HG03108 (cell line): ENCODE measurements around the gene SPG7.

Experiments used
- ATAC-seq: cut with Tn5 transposase; IDR thresholded peaks from one replicate; pipeline ENCODE4 v1.9.1; 2021; ENCODE audit warnings: moderate library complexity; ENCODE audit not compliant: unreplicated experiment

Gene SPG7

DNA sequence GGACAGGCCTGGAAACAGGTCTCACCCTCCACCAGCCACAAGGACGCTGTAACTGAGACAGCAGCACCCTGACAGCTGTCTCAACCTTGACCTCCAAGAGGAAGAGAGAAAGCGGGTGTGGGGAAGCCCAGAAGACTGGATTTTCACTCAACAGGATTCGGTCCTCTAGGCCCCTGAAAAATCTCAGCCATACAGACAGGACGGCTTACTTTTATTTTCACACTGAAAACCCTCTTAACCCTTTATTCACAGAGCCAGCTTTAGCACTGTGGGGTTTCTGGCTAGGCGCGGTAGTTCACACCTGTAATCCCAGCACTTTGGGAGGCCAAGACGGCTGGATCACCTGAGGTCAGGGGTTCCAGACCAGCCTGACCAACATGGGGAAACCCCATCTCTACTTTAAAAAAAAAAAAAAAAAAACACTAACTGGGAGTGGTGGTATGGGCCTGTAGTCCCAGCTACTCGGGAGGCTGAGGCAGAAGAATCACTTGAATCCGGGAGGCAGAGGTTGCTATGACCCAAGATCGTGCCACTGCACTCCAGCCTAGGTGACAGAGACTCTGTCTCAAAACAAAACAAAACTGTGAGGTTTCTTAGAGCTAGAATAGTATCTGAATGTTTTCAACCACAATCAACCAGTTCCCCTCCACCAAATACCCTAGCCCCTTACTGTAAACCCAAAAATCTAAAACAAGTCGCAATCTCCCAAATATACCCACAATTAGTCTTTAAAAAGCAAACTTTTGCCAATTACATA, 23.1 kb upstream of the SPG7 start:
- no peak for ATAC-seq

DNA sequence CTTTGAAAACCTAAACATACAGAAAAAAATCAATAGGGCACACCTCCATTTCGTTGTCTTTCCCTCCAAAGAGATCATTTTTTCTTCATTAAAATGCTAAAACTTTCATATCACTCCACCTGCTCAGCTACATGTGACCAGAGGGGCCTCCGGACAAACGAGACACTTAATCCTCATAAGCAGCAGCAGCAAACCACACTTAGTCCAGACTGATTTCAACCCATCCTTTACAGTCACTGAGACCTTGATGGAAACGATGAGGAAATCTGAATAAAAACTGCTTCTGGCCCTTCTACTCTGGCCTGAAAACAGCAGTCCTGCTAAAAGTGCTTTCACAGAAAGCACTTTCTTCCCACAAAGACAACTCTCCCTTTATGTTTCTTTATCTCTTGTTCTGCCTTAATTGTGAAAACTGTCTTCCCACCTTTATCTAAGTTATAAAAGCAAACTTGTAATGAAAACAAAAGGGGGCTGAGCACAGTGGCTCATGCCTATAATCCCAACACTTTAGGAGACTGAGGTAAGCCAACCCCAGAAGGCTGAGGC, 22.4 kb upstream of the SPG7 start:
- no peak for ATAC-seq

DNA sequence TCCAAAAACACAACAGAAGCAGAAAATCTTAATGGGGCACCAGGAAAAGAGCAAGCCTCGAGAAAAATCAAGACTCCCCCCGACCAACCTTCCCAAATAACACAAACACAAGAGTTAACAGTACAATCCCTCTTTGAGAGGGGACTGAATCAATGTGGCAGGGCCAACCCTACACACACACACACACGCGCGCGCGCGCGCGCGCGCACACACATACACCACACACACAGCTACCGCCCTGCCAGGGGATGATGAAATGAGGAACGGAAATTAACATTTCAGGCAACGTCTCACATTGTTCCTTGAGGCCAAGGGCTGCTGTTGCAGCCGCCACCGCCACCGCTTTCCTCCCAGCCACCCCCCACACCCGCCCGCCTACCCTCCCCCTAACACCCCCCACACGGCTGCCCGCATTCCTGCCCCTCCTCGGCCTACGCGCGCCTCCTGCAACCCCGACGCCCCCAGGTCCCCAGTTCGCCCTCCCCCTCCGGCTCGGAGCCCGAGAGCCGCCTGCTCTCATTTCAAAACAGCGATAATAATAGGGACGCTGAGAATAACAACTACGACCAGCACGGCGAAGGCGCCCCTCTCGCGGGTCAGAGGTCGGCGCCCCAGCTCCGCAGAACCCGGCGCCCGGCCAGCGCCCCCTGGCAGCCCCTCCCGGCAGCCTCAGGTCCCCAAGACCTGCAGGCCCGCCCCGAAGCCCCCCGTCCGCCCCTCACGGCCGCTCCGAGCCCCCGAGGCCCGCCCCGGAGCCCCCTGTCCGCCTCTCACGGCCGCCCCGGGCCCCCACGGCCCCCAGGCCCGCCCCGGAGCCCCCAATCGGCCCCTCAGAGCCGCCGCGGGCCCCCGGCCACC, 18.9 kb upstream of the SPG7 start:
- no peak for ATAC-seq

DNA sequence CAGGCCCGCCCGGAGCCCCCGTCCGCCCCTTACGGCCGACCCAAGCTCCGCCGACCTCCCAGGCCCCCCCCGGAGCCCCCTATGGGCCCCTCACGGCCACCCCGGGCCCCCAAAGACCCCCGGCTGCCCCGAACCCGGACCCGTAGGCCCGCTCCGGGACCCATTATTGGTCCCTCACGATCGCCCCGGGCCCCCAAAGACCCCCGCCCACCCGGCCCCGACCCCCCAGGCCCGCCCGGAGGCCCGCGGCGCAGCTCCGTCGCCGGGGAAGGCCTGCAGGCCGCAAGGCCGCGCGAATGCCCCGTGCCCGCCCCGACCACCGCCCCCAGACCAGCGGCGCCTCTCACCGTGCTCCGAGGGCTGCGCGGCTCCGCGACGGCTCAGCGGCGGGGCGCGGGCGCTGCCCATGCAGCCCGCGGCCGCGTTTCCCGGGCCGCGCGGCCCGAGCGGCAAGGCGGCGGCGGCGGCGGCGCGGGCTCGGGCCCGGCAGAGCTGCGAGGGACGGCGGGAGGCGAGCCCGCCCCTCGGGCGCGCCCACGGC, 18.2 kb upstream of the SPG7 start:
- no peak for ATAC-seq

DNA sequence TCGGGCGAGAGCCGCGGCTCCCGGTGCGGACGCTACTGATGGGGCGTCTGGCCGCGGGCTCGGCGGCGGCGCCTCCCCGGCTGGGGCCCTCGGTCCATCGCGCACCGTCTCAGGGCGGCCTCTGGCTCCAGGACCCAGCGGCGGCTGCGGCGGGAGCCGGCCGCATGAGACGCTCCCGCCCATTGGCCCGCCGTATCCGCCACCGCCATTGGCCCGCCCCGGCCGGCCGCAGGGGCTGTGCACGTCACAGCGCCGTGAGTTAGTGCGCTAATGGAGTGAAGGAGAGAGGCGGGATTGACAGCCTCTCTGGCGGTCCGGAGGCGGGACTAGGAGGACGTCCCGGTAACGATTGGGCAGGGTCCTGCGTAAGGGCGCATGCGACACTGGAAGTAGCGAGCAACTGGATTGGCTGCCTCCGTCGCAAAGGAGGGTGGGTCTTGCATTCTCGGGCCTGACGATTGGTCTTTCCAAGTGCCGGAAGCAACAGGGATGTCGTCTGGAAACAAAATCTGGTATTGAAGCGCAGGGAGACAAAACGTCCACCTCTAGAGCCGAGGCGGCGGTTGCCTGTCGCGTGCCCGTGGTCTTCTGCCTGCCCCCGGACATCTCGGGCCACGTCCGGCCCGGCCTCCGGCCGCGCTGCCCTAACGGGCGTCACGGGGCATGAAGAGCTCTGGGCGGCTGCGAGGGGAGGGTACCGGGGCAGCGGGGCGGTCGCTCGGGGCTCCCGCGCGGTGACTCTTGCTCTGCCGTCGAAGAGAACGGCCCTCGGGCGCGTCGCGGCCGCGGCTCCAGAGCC, 17.6 kb upstream of the SPG7 start, which contains the start of gene ANKRD11:
ANKRD11 (minus strand) TSS at position 123 of the 799 bp plus-strand sequence. CDS start 173,542 bp downstream, outside the sequence.
- peak; percentile 83 for ATAC-seq

DNA sequence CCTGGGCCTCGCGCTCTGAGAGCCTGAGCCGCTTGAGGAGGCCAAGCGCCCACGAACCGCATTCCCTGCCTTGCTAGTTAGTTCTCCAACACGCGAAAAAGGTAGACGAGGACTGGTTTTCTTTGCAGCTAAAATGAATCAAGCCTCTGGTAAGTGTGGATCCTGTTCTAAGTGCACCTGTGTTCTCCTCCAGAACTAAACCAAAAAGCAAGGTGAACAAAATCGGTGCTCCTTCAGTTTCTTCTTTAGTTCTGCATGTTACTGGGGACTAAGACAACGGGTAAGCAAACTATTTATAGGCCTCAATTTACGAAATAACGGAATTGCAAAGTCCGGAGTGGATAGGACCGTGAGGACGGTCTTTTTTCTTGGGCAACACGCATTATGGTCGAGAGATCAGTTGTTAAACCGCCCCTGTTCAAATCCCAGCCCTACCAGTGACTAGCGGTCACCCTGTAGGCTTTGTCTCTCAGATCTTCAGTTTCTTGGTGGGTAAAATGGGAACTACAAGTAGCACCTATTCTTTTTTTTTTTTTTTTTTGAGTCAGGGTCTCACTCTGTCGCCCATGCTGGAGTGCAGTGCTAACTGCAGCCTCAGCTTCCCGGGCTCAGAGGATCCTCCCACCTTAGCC, 16.8 kb upstream of the SPG7 start:
- ATAC-seq = no peak

DNA sequence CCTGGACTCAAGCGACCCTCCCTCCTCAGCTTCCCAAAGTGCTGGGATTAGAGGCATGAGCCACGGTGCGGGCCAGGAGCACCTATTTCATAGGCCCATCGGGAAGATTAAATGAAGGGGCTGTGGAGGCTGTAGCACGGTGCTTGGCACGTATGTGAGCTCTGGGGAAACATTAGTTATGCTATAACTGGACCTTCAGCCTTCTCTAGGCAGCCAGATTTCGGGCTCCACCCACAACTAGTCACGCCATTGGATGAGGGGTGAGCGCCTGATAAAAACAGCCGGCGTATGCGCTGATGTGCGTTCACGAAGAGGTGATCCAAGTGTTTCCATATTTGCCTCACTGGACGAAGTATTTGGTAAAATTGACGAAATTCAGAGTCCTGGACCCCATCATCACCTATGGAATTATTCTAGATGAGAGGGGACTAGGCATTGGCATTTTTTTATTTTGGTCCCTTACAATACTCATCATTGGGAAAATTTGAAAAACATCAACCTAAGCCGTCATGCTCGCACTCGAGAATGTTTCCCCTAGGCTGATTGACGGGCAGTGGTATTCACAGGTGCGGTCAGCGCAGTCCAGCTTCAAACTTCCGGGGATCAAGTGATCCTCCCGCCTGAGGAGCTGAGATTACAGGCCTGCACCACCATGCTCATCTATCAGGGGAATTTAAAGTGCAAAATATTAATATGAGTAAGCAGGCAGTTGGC, 16.1 kb upstream of the SPG7 start:
- ATAC-seq = no peak

DNA sequence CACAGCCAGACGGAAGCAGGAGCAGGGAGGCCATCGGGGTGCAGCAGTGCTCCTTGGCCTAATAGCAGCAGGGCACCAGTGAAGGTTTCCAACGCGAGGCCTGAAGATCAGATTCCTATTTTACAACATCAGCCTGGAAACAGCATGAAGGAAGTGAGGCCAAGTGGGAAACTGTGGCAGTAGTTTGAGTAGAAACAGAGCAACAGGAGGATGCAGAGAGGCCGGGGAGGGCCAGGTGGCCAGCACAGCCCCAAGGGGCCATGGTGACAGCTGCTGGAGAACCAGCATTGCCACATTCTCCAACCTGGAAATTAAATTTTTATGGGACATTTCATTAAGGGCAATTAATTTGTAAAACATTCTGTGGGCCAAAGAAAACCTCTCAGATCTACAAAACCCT, 14.4 kb upstream of the SPG7 start:
- no peak for ATAC-seq

DNA sequence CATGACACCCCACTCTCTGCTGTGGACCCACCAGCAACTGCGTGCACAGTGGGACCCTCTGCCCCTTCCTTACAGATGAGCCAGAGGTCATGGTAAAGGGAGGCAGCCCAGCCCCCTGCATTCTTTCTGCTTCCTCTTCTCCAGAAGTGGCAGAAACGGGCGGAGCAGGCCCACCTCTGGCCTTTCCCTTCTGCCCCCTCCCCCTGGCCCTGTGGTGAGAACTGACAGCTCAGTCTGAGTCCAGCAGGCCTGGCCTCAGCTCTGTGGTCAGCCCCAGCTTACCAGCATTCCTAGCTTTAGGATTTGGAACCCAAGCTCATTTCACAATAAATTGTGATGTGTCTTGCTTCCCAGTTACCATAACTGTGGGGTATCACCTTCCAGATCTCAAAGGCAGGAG, 13.1 kb upstream of the SPG7 start:
- no peak for ATAC-seq

DNA sequence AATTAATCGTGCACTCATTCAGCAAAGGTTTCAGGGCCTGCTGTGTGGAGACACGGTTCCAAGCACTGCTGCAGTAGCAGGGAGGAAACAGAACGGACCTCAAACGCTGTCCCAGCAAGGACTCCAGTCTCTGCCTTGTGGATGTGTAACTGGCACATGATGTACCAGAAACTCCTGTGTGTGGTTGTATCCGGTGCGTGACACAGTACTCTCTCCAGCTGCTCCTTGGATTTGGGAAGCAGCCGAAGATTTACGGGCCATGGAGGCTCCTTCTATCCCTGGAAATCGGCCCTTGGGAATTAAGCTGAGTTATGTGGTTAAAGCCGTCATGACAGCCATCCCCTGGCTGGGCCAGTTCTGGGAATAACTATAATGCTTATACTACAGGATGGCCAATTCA, 9.4 kb upstream of the SPG7 start:
- ATAC-seq = no peak

DNA sequence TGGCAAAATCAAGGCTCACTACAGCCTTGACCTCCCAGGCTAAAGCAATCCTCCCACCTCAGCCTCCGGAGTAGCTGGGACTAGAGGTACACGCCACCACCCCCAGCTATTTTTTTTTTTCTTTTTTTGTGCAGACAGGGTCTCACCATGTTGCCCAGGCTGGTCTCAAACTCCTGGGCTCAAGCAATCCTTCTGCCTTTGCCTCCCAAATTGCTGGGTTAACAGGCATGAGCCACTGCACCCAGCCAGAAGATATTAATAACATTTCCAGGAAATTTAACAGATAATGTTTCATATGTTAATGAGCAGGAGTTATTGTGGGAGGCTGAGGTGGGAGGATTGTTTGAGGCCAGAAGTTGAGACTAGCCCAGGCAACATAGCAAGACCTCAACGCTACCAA, 8.4 kb upstream of the SPG7 start:
- no peak for ATAC-seq

DNA sequence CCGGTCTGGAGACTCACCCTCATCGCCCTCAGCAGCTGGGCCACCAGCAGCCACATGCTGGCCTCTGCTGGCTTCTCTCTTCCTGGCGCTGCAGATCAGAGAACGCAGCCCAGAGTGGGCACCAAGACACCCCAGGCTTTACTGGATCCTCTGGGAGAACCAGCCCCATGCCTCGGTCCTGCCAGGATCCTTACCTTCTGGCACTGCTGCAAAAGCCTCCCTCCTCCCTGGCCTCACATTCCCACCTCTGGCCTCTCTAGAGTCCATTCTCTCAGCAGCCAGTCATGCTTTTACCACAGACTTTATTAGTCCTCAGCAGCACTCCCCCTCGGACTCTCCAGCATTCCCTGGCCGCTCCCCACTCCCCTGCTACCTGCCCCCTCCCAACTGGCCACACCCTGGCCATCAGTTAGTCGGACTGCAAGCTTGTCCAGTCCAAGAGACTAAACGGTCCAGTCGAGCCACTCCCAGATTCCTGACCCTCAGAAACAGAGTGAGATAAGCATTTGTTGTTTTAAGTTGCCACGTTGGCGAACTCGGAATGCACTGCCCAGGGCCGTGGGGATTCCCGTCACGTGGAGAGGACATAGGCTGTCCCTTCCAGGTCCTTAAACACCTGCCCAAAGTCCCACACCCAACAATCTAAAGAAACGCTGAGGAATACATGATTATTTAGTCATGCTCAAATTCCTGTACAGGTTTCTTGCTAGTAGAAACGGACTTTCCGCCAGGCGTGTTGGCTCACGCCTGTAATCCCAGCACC, 5.9 kb upstream of the SPG7 start:
- no peak for ATAC-seq

DNA sequence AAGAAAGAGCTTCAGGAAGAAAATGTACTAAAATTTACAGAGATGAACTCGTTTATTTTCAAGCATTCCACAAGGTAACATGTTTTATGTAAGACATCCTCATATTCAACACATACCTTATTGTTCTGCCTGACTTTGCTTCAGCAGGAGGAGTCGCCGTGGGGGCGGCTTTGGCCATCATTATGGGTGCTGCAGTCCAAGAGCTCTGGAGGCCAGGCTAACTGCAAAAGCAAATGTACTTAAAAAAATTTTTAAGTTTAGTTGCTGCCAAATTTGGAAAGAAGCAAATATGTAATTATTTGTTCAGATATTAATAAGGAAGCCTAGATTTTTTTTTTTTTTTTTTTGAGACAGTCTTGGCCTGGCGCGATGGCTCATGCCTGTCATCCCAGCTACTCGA, 4.1 kb upstream of the SPG7 start:
- no peak for ATAC-seq

DNA sequence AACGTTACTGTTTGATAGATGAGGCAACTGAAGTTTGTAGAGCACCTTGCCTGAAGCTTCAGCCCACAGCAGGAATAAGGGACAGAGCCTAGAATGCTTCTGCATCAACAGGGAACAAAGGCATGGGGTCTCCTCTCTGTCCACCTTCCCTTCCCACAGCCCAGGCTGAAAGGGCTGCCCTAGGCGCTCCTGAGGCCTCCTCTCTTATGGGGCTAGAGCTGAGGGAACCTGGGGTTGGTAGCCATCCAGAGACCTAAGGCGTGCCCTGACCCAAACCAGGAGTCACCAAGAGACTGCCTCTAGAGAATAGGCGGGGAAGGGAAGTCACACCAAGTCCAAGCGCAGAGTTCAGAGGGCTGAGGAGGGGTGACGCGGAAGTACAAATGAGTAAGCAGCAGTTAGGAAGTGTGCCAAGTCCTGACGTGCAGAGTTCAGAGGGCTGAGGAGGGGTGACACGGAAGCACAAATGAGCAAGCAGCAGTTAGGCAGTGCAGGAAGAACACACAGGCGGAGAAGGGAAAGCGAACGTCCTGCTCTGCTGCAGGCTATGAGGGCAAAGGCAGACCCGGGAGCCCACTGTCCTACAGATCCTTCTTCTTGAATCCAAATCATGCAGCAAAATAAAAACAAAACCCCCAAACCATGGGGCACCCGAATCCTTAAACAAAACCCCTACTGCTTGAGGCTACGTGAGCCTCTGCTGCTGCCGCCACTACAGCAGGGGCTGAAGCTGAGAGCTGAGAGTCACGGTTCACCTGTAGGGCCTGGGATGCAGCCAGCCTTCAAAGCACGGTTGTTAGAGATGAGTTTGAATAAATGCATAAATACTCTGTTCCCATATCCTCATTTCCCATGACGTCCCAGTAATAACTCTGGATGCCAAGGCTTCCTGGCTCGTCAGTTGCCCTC, 2.7 kb upstream of the SPG7 start:
- peak; percentile 52 for ATAC-seq

DNA sequence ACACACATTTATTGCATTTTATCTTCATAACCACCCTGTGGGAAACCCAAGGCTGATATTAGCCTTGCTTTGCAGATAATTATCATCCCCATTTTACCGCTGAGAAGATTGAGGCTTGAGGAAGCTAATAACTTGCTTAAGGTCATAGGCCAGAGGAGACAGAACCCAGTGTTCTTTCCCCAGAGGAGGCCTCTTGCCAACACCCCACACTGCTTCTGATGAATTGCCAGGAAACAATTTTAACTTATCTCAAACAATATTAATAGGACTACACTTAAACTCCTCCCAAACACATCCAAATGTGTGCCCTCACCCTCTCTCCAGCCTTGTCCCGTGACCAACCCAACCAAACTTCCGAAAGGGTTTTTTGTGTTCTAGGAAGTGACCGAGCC, 2.1 kb upstream of the SPG7 start:
- no peak for ATAC-seq

DNA sequence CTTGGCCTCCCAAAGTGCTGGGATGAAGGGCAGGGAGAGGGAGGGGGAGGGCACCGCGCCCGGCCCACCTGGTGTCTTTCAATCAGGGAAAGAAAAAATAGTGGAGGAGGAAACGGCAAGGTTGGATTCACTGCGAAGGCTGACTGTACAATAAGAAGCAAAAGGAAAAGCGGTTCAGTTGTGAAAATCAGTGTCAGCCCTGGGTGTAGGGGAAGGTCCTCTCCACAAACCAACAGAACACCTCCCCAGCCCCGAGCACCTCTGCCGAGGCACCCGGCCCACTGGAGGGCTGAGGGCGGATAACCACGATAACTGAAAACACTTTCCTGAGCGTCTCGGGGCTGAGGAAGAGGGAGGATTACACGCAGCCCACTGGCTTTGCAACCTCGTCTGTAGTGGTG, 1.4 kb upstream of the SPG7 start:
- no peak for ATAC-seq

DNA sequence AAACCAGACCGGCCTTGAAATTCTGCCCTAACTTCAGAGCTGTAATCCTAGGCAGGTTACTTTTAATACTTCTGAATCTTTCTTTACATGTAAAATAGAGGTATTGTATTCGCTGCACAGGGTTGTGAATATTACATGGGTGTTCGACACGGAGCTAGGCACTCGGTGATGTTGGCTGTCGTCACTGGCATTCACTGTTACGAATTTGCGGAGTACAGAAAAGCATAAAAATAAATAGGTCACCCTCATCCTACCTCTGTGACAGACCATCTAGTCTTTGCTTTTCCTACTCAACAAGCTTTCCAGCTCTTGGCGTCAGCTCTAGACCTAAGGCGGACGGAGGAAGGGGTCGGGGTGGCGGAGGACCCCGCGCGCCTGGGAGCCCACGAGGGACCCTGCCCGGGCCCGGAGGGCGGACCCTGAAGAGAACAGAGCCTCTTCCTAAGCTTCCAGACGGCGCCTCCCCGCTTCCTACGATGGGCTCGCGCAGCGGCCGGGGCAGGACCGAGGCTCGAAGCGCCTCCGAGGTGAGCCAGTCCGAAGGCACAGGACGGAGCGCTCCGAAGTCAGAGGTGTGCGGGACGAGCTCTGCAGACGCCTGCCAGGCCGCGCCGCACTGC, 879 bp upstream of the SPG7 start:
- no peak for ATAC-seq

DNA sequence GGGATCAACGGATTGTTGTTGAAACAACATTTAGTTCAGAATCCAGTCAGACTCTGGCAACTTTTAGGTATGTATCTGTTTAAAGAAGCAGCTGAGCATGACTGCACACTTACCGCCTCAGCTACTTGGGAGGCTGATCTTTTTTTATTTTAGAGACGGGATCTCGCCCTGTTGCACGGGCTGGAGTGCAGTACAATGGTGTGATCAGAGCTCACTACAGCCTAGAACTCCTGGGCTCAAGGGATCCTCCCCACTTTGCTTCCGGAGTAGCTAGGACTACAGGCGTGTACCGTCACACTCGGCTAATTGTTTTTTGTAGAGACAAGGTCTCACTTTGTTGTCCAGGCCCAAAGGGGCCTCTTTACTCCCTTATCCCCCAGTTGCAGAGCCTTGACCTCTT, 2.3 kb downstream of the SPG7 start:
- ATAC-seq = no peak
